ENCODE data around the gene EIF4G3. TPM values are rescaled to one million over a fixed set of nuclear protein-coding genes. Genes with fewer than 3 reads are reported as not detected.

Gene EIF4G3
- total RNA-seq, 1 experiment from 2014 or later = 55.4 TPM

- no TSS peak for BruUV-seq (replicated peaks)
- H3K27me3 Mint-ChIP-seq (ENCODE audit: insufficient read depth, unreplicated experiment) = no peaks in the 10 kb centered on the region
- Histone ChIP-seq H3K27me3 (replicated peaks; ENCODE audit: control insufficient read depth, insufficient read depth, low read length) (no peaks in the 10 kb centered on the region), H3K36me3 (ENCODE audit: control insufficient read depth, insufficient read depth, low read length) (no peaks in the 10 kb centered on the region), H3K9me3 (no peaks in the 10 kb centered on the region), H3K4me1 (peaks cover 5% of the 10 kb centered on the region), H3K4me3 (ENCODE audit: low read depth, low read length) (peak overlapping the region; percentile 99)
- H3K4me3 Mint-ChIP-seq (ENCODE audit: unreplicated experiment) = peak overlapping the region; percentile 98
- peak; percentile 98 for DNase-seq
- intact Hi-C loops (cut with micrococcal nuclease; ENCODE audit: unreplicated experiment) = loop anchor here (10.0 kb wide), 3 partner anchors 58 to 388 kb away; partner anchors contain the start of gene EIF4G3
- no peak for TF ChIP-seq CTCF (IDR thresholded peaks at IDR 0.05; ENCODE audit: insufficient read depth in 1 of 2, low read depth in 1 of 2, low read length in 1 of 2, severe bottlenecking in 1 of 2, unreplicated experiment in 1 of 2)
- peak overlapping the region; percentile 95 for H3K27ac Mint-ChIP-seq (ENCODE audit: unreplicated experiment)
- POLR2A ChIA-PET = interaction anchor here (0.6 to 1.5 kb wide), 13 partner anchors 10 to 389 kb away, joined by 3 to 7 read pairs (median 4); partner anchors contain the start of gene DDOST
- H3K36me3 Mint-ChIP-seq (ENCODE audit: insufficient read depth, unreplicated experiment) = peaks cover 28% of the 10 kb centered on the region
- no peaks in the 10 kb centered on the region for H3K4me1 Mint-ChIP-seq (ENCODE audit: low read depth, unreplicated experiment)
- CTCF ChIA-PET = interaction anchor here (0.6 to 1.3 kb wide), 5 partner anchors 90 to 582 kb away, joined by 3 to 6 read pairs (median 4); no protein-coding TSS in a partner anchor
- H3K9me3 Mint-ChIP-seq (ENCODE audit: unreplicated experiment) = no peaks in the 10 kb centered on the region
Measured at GRCh38 chr1:20786253-20787028, 390.3 kb downstream of the EIF4G3 start.

GRCh38 chr1:20785907-20786252 lies 390.8 kb downstream of the EIF4G3 start:
- Histone ChIP-seq H3K36me3 (ENCODE audit: control insufficient read depth, insufficient read depth, low read length) (no peaks in the 10 kb centered on the region), H3K4me1 (peaks cover 5% of the 10 kb centered on the region), H3K9me3 (no peaks in the 10 kb centered on the region), H3K27me3 (replicated peaks; ENCODE audit: control insufficient read depth, insufficient read depth, low read length) (no peaks in the 10 kb centered on the region), H3K4me3 (ENCODE audit: low read depth, low read length) (peak overlapping the region; percentile 99)
- H3K27ac Mint-ChIP-seq (ENCODE audit: unreplicated experiment) = peak overlapping the region; percentile 95
- no peak for DNase-seq
- ChIA-PET CTCF (interaction anchor here (0.8 to 1.3 kb wide), 3 partner anchors 89 to 409 kb away, joined by 3 to 6 read pairs (median 5); no protein-coding TSS in a partner anchor), POLR2A (interaction anchor here (0.6 to 1.5 kb wide), 6 partner anchors 14 to 390 kb away, joined by 3 to 6 read pairs (median 4); no protein-coding TSS in a partner anchor)
- H3K36me3 Mint-ChIP-seq (ENCODE audit: insufficient read depth, unreplicated experiment) = peaks cover 34% of the 10 kb centered on the region
- H3K27me3 Mint-ChIP-seq (ENCODE audit: insufficient read depth, unreplicated experiment) = no peaks in the 10 kb centered on the region
- no peaks in the 10 kb centered on the region for H3K9me3 Mint-ChIP-seq (ENCODE audit: unreplicated experiment)
- no peak for TF ChIP-seq CTCF (IDR thresholded peaks at IDR 0.05; ENCODE audit: insufficient read depth in 1 of 2, low read depth in 1 of 2, low read length in 1 of 2, severe bottlenecking in 1 of 2, unreplicated experiment in 1 of 2)
- intact Hi-C loops (cut with micrococcal nuclease; ENCODE audit: unreplicated experiment) = loop anchor here (10.0 kb wide), 3 partner anchors 59 to 389 kb away; partner anchors contain the start of gene EIF4G3
- peak overlapping the region; percentile 98 for H3K4me3 Mint-ChIP-seq (ENCODE audit: unreplicated experiment)
- no peaks in the 10 kb centered on the region for H3K4me1 Mint-ChIP-seq (ENCODE audit: low read depth, unreplicated experiment)
- BruUV-seq (replicated peaks) = no TSS peak

DNA sequence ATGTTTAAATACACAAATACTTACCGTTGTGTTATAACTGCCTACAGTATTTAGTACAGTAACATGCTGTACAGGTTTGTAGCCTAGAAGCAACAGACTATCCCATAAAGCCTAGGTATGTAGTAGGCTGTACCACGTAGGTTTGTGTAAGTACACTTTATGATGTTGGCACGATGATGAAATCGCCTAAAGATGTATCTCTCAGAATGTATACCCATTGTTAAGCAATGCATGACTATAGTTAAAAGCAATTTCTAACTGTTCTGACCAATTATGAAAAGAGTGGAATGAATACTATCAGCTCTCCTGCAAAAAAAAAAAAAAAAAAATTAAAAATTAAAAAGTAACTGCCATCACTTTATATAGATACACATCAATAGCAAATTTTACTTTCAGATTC lies 401.0 kb downstream of the EIF4G3 start:
- no peak for DNase-seq
- H3K4me1 ChIP-seq = 0 out of 2 replicates have a peak, but pooled peaks cover 3% of the 10 kb centered on the region
- H3K36me3 Mint-ChIP-seq (ENCODE audit: insufficient read depth, unreplicated experiment) = peaks cover 54% of the 10 kb centered on the region
- TF ChIP-seq CTCF (IDR thresholded peaks at IDR 0.05; ENCODE audit: insufficient read depth in 1 of 2, low read depth in 1 of 2, low read length in 1 of 2, severe bottlenecking in 1 of 2, unreplicated experiment in 1 of 2) = no peak
- no peak overlapping the region for H3K4me3 ChIP-seq (ENCODE audit: low read depth, low read length)
- H3K4me1 Mint-ChIP-seq (ENCODE audit: low read depth, unreplicated experiment) = no peaks in the 10 kb centered on the region
- intact Hi-C loops (cut with micrococcal nuclease; ENCODE audit: unreplicated experiment) = no loop called here
- POLR2A ChIA-PET = no interaction called here
- H3K27ac Mint-ChIP-seq (ENCODE audit: unreplicated experiment) = no peak overlapping the region
- H3K4me3 Mint-ChIP-seq (ENCODE audit: unreplicated experiment) = no peak overlapping the region
- no peaks in the 10 kb centered on the region for H3K9me3 ChIP-seq
- no peaks in the 10 kb centered on the region for H3K9me3 Mint-ChIP-seq (ENCODE audit: unreplicated experiment)
- CTCF ChIA-PET = no interaction called here
- no TSS peak for BruUV-seq (replicated peaks)
- H3K27me3 ChIP-seq (replicated peaks; ENCODE audit: control insufficient read depth, insufficient read depth, low read length) = no peaks in the 10 kb centered on the region
- no peaks in the 10 kb centered on the region for H3K27me3 Mint-ChIP-seq (ENCODE audit: insufficient read depth, unreplicated experiment)
- H3K36me3 ChIP-seq (ENCODE audit: control insufficient read depth, insufficient read depth, low read length) = peaks cover 2% of the 10 kb centered on the region; the same call in 1 of the 2 replicates
